Neural cell (in vitro differentiated cells): ENCODE data around the gene SLC22A6.

ENCODE experiments used
- EP300 ChIP-seq: fragments of 450-650 bp; conservative IDR thresholded peaks from 2 replicates; pipeline ENCODE4 v1.6.1; 2014; ENCODE audit warnings: antibody characterized with exemption, mild to moderate bottlenecking, moderate library complexity; ENCODE audit not compliant: poor library complexity, severe bottlenecking
- POLR2AphosphoS5 ChIP-seq: IDR thresholded peaks from 2 replicates; pipeline ENCODE4 v1.6.1; 2012

- TF ChIP-seq POLR2AphosphoS5 (no peak), EP300 (no peak)
Measured at GRCh38 chr11:63020671-63021291, 36.0 kb upstream of the SLC22A6 start.
